ENCODE measurements around the gene SERINC5.

Gene SERINC5

GRCh38 chr5:80254767-80255430, 949 bp downstream of the SERINC5 start:
- peak; percentile 46 for DNase-seq (ENCODE audit: low read depth)

- no peak for DNase-seq (ENCODE audit: low read depth)
Observed at GRCh38 chr5:80251636-80252035, 4.2 kb downstream of the SERINC5 start.

DNA sequence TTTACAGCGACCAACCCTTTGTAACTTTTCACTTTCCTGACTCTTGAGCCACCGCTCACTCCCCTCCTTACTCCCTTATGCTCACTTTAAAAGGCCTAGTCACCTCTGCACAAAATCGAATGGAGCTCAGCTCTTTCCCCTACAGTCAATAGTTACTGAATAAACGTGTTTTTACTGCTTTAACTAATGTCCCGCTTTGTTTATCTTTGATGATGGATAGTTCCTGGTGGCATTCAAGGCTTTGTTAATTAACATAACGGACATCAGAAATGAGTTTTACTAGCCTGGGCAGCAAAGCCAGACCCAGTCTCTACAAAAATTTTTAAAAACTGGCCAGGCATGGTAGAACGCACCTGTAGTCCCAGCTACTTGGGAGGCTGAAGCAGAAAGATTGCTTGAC, 5.0 kb downstream of the SERINC5 start:
- no peak for DNase-seq (ENCODE audit: low read depth)

DNA sequence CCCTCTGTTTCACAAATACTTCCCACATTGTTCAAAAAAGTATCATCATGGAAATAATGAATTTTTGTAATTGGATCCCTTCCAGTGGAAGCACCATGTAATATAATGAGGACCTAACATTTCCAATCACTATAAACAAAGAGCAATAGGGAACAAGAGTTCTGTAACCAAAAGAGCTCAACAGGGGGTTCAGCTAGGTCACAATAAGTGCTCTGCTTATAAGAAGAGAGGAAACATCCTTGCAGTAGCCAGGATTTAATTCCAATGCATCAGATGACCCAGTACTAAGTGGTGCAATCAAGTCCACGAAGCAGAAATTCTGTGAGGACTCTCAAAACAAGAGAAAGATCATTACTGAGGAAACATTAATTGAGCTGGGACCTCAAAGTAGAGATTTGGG, 5.9 kb downstream of the SERINC5 start:
- no peak for DNase-seq (ENCODE audit: low read depth)

GRCh38 chr5:80248378-80248777, 7.5 kb downstream of the SERINC5 start:
- no peak for DNase-seq (ENCODE audit: low read depth)

DNA sequence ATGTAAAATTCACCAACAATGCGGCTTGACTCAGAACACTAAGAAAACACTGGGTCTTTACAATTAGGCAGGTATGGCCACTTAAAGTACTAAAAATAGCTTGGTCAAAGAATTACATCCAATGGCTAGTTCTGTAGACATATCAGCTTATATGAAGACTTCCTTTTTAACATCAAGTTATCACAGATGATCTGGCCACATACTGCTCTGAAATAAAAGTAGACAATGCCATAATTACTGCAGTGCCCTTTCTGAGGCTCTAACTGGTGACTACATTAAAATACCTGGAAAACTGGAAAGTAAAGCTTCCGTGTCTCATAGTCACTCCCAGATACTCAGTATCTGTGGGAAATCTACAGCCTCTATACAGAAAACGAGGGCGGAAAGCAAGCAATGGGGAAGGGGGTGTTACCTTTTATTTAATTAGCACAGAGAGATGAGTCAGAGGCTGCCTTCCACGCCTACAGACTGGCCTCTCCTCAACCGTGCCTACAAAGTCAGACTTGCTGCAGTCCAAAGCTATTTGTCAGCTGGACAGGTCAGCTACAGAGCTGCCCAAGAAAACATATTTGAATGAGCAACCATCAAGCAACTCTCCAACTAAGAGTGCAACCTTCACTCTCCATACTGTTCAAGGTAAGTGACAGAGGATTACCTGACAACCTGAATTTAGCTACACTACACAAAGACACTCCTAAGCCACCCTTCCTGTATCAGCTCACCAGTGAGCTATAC, 8.7 kb downstream of the SERINC5 start:
- peak; percentile 93 for DNase-seq (ENCODE audit: low read depth)

DNA sequence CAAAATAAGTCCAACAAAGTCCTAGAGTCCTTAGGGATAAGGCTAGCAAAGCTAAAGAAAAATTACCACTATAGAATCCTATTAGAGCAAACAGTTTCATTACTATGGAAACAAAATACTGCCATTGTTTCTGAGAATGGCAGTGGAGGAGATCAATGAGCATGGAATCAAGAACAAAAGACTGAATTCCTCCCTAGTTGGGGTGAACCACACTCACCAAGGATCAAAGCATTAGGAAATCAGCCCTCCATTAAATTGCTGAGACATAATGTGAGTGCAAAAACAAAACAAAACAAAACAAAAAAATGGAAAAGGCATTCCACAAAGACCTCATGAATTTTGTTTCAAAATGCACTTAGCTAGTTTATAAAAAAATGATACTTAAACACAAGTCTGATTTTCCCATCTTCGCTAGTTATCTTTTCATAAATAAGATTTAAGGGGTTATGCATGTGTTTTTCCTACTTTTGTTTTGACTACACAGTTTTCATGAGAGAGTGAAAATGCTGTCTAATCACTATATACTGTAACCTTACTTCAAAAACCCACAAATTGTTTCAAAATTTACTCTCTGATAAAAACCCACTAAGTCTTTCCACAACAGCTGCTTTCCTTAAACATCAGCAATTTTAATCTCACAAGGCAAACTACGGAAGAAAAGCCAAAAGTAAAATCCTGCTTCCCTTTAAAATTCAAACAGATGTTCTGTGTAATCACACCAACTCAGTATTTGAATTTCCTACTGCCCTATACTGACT, 9.7 kb downstream of the SERINC5 start:
- no peak for DNase-seq (ENCODE audit: low read depth)

GRCh38 chr5:80243567-80243966, 12.3 kb downstream of the SERINC5 start:
- DNase-seq (ENCODE audit: low read depth), result no peak

GRCh38 chr5:80242849-80243248, 13.0 kb downstream of the SERINC5 start:
- no peak for DNase-seq (ENCODE audit: low read depth)

- DNase-seq (ENCODE audit: low read depth), result no peak
Observed at GRCh38 chr5:80240368-80240986, 15.4 kb downstream of the SERINC5 start.

DNA sequence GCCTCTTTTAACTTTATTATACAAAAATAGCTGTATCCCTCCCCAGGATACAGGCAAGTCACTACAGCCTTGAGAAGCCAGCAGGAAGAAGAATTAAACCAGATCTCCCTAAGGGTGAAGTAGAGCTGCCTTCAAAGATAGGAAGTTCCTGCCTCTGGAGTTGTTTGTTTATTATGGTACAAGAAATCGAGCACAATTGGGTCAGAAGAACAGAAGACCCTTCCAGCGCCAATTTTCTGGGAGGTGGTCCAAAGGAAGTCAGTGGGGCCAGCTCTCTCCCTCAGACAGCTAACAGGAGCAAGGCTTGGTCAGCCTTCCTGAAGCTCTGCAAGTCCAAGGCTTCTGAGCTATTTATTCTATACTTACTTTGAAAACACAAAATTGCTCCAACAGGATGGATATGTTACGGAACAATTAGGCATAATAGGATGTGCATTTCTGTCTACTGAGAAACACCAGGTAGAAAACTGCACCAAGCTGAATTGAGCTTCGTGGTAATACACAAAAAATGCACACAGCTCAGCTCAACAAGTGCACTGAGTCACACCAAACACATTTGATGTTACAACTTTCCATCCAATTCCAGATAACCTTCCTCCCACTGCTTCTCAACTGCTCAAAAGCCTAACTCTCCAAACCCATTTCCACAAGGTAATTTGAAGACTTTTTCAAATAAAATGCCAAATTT, 16.0 kb downstream of the SERINC5 start:
- DNase-seq (ENCODE audit: low read depth), result peak; percentile 68

DNA sequence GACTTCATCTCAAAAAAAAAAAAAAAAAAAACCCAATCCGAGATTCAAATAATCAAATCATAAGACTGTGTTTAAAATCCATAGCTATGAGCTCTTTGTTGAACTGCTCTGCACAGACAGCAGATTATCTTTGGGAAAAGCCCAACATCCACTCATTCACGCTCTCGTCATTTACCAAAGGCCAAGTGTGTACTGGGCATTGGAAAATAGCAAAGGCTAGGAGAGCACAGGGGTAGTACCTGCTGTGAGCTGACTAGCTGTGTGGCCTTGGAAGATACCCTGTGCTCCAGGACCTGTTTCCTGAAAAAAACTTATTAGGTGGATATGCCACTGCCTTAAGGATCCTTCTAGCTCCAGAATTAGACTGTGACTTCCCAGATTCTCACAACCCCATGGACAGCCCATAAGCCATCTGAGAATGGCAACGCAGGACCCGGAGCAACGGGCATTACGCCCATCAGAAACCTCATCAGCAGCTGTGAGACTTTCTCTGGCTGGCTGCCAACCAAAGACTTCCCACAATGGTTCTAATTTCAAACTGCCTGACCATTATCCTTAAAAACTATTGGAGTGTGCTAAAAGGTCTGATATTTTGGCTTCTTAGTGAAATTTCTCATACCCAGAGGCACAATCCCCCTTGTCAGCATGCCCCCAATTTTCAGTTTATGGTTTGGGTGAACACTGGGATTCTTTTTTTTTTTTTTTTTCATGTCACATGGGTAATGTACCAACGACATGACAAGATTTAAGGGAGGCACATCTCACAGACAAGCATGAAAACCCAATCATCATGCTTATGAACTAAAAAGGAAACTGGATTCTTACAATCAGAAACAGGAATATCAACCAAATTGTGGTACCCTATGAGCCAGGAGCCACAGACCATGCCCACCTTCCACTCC, 16.8 kb downstream of the SERINC5 start:
- DNase-seq (ENCODE audit: low read depth), result peak; percentile 57

DNA sequence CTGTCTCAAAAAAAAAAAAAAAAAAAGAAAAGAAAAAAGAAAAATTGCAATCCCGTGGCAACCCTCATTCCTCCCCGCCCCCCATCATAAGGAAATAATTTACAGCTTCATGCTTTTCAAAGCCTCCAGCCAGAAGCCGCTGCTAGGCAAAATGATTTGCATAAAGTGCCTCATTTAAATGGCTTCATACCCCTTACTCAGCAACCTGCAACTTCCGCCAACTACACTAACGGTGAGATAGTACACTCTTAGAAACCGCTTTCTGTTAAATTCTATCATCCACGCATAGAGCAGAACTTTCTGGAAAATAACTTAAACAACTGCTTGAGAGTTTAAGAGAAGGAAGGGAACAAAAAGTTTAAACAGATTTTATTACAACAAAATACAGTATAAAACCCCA, 17.8 kb downstream of the SERINC5 start:
- no peak for DNase-seq (ENCODE audit: low read depth)

- no peak for DNase-seq (ENCODE audit: low read depth)
Observed at GRCh38 chr5:80237243-80237642, 18.6 kb downstream of the SERINC5 start.

GRCh38 chr5:80234116-80234948, 21.5 kb downstream of the SERINC5 start:
- no peak for DNase-seq (ENCODE audit: low read depth)

DNA sequence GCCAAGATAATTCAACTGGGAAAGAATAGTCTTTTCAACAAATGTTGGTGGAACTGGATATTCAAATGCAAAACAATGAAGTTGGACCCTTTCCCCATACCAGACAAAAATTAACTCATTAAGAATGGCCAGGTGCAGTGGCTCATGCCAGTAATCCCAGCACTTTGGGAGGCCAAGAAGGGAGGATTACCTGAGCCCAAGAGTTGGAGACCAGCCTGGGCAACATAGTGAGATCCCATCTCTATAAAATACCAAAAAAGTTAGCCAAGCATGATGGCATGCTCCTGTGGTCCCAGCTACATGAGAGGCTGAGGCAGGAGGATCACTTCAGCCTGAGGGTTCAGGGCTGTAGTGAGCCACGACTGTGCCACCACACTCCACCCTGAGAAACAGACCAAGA, 24.2 kb downstream of the SERINC5 start:
- no peak for DNase-seq (ENCODE audit: low read depth)

- peak; percentile 59 for DNase-seq (ENCODE audit: low read depth)
Observed at GRCh38 chr5:80231243-80231642, 24.6 kb downstream of the SERINC5 start.

- no peak for DNase-seq (ENCODE audit: low read depth)
Observed at GRCh38 chr5:80230269-80230992, 25.4 kb downstream of the SERINC5 start.

GRCh38 chr5:80229902-80230255, 26.0 kb downstream of the SERINC5 start:
- no peak for DNase-seq (ENCODE audit: low read depth)
